GM21367 (cell line): ENCODE results near the gene PRKG1.

Source experiments
- ATAC-seq: cut with Tn5 transposase; IDR thresholded peaks from one replicate; pipeline ENCODE4 v1.9.1; 2021; ENCODE audit not compliant: unreplicated experiment

Gene PRKG1

GRCh38 chr10:51897560-51897959 lies 823.3 kb downstream of the PRKG1 start:
- no peak for ATAC-seq

GRCh38 chr10:51900180-51900579 lies 825.9 kb downstream of the PRKG1 start:
- ATAC-seq, result no peak

- ATAC-seq, result no peak
Observed at GRCh38 chr10:51903675-51904074, 829.4 kb downstream of the PRKG1 start.

- no peak for ATAC-seq
Observed at GRCh38 chr10:51905032-51905431, 830.7 kb downstream of the PRKG1 start.

- ATAC-seq, result no peak
Observed at GRCh38 chr10:51907361-51907760, 833.1 kb downstream of the PRKG1 start.

- no peak for ATAC-seq
Observed at GRCh38 chr10:51910189-51910588, 835.9 kb downstream of the PRKG1 start.

- no peak for ATAC-seq
Observed at GRCh38 chr10:51910596-51910995, 836.3 kb downstream of the PRKG1 start.

GRCh38 chr10:51911723-51912122 lies 837.4 kb downstream of the PRKG1 start:
- ATAC-seq, result no peak

- ATAC-seq, result no peak
Observed at GRCh38 chr10:51915031-51915542, 840.8 kb downstream of the PRKG1 start.

- no peak for ATAC-seq
Observed at GRCh38 chr10:51918440-51918839, 844.2 kb downstream of the PRKG1 start.

- ATAC-seq, result no peak
Observed at GRCh38 chr10:51918884-51919325, 844.6 kb downstream of the PRKG1 start.

GRCh38 chr10:51920672-51921071 lies 846.4 kb downstream of the PRKG1 start:
- ATAC-seq, result no peak

GRCh38 chr10:51924359-51924758 lies 850.1 kb downstream of the PRKG1 start:
- ATAC-seq, result no peak

GRCh38 chr10:51926337-51926736 lies 852.0 kb downstream of the PRKG1 start:
- no peak for ATAC-seq

- ATAC-seq, result no peak
Observed at GRCh38 chr10:51928162-51928561, 853.9 kb downstream of the PRKG1 start.

GRCh38 chr10:51932530-51932929 lies 858.2 kb downstream of the PRKG1 start:
- no peak for ATAC-seq

GRCh38 chr10:51934373-51934772 lies 860.1 kb downstream of the PRKG1 start:
- ATAC-seq, result no peak

- ATAC-seq, result no peak
Observed at GRCh38 chr10:51935341-51935740, 861.1 kb downstream of the PRKG1 start.

GRCh38 chr10:51937308-51938140 lies 863.2 kb downstream of the PRKG1 start:
- ATAC-seq, result no peak

- ATAC-seq, result no peak
Observed at GRCh38 chr10:51950371-51950995, 876.2 kb downstream of the PRKG1 start.

GRCh38 chr10:51950996-51951555 lies 876.8 kb downstream of the PRKG1 start:
- no peak for ATAC-seq

- ATAC-seq, result no peak
Observed at GRCh38 chr10:51951601-51952000, 877.3 kb downstream of the PRKG1 start.
